Endometrial microvascular endothelial cells (primary cell): ENCODE results near the gene PECR. TPM values are rescaled to one million over a fixed set of nuclear protein-coding genes. Genes with fewer than 3 reads are reported as not detected.

ENCODE experiments used
- in situ Hi-C: cut with HindIII; loops from 2 replicates; pipeline ENCODE4 v1.10.0; 2017; ENCODE audit warnings: low sequenced_read_pairs, low pct_unique_long_range_greater_than_20kb; ENCODE audit errors: inconsistent ontology term
- total RNA-seq: library from RNA; depleted of rRNA; stranded (reverse); fragments of >200 nt; gene quantifications from one replicate; pipeline ENCODE4 v1.2.3, GENCODE V29; 2015; ENCODE audit errors: inconsistent ontology term

PECR gene
- 3.5 TPM for total RNA-seq

- in situ Hi-C loops = no loop called here
These were observed at the start of gene PECR, which contains the start of gene TMEM169 for GRCh38 chr2:216081487-216082116. Gene PECR (minus strand): TSS chr2:216081809. CDS start chr2:216081741, 68 bp downstream. Gene TMEM169 (plus strand): TSS chr2:216081919. CDS start chr2:216095964, 14,045 bp downstream.

GRCh38 chr2:216130346-216130971 is 48.9 kb upstream of the PECR start:
- in situ Hi-C loops = no loop called here

- in situ Hi-C loops = no loop called here
These were observed 45.3 kb upstream of the PECR start for GRCh38 chr2:216126943-216127342.

- in situ Hi-C loops = no loop called here
These were observed 39.6 kb upstream of the PECR start for GRCh38 chr2:216121255-216121654.

- in situ Hi-C loops = no loop called here
These were observed 38.4 kb upstream of the PECR start for GRCh38 chr2:216119986-216120385.

- in situ Hi-C loops = no loop called here
These were observed 37.5 kb upstream of the PECR start for GRCh38 chr2:216119146-216119545.

- in situ Hi-C loops = no loop called here
These were observed 36.9 kb upstream of the PECR start for GRCh38 chr2:216118474-216118873.

GRCh38 chr2:216117561-216118340 is 36.1 kb upstream of the PECR start:
- in situ Hi-C loops = no loop called here

GRCh38 chr2:216116418-216116817 is 34.8 kb upstream of the PECR start:
- in situ Hi-C loops = no loop called here

- in situ Hi-C loops = no loop called here
These were observed 33.3 kb upstream of the PECR start for GRCh38 chr2:216114714-216115531.

GRCh38 chr2:216114382-216114713 is 32.7 kb upstream of the PECR start:
- in situ Hi-C loops = no loop called here

- in situ Hi-C loops = no loop called here
These were observed 32.0 kb upstream of the PECR start for GRCh38 chr2:216113572-216113971.

GRCh38 chr2:216112926-216113325 is 31.3 kb upstream of the PECR start:
- in situ Hi-C loops = no loop called here

- in situ Hi-C loops = no loop called here
These were observed 29.5 kb upstream of the PECR start for GRCh38 chr2:216111122-216111521.

GRCh38 chr2:216110620-216111019 is 29.0 kb upstream of the PECR start:
- in situ Hi-C loops = no loop called here

GRCh38 chr2:216109962-216110614 is 28.5 kb upstream of the PECR start:
- in situ Hi-C loops = no loop called here

- in situ Hi-C loops = no loop called here
These were observed 27.6 kb upstream of the PECR start, which contains the start of gene XRCC5 for GRCh38 chr2:216108967-216109921. Gene XRCC5 (plus strand): TSS chr2:216109348. CDS start chr2:216109437, 89 bp downstream.
